Hematopoietic multipotent progenitor cell treated with erythropoietin and hydrocortisone succinate and interleukin-3 and kit ligand, for 6 days (in vitro differentiated cells): Measurements from ENCODE around the gene CHKA.

Experiments
- DNase-seq: peaks from one replicate; pipeline ENCODE4 v3.0.0-alpha.2; 2015

CHKA gene

GRCh38 chr11:68121067-68121899 is at the start of gene CHKA:
TSS of gene CHKA (minus strand) at chr11:68121388. CDS start at chr11:68121177, 211 bp downstream.
- DNase-seq, result peak; percentile 95

DNA sequence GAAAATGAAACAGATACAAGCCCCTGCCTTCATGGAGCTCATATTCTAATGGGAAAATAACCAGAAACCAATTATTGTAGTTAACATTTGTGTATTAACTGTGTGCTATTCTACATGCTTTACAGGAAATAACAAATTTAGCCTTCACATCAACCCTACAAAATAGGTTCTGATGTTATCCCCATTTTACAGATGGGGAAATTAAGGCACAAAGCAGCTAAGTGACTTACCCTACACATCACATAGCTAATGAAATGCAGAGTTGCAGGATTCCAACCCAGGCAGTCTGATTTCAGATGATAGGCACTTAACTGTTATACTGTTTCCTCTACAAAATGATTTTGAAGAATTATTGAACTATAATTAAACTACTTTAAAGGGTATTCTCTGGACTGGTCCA is 48.3 kb upstream of the CHKA start:
- DNase-seq, result no peak

DNA sequence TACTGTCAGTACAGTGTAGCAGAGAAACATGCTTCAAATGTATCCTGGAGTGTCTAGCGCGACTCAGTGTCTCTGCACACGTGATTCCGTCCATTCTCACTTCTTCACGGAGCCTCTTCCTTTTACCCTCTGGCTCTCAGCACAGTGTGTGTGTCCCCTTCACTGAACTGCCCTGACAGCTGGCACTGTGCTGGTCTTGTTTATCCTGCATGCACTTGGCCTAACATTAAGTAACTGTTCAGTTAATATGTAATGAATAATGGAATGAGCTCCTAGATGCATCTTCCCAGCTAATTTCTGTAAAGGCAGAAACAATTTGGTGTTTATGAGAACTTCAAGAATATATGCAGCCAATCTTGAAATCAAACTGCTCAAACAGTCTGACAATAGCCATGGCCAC is 47.5 kb upstream of the CHKA start:
- DNase-seq, result no peak

DNA sequence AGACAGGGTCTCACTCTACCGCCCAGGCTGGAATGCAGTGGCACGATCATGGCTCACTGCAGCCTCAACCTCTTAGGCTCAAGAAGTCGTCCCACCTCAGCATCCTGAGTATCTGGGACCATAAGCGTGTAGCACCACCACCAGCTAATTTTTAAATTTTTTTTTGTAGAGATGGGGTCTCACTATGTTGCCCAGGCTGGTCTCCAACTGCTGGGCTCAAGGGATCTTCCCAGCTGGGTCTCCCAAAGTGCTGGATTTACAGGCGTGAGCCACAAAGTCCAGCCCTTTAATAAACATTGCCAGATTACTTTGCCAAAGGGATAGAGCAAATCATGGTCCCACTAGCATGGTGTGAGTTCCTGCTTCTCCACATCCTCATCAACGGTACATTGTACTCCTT is 46.3 kb upstream of the CHKA start:
- no peak for DNase-seq

- no peak for DNase-seq
These were observed 45.8 kb upstream of the CHKA start for GRCh38 chr11:68166969-68167368.

GRCh38 chr11:68165601-68166000 is 44.4 kb upstream of the CHKA start:
- no peak for DNase-seq

DNA sequence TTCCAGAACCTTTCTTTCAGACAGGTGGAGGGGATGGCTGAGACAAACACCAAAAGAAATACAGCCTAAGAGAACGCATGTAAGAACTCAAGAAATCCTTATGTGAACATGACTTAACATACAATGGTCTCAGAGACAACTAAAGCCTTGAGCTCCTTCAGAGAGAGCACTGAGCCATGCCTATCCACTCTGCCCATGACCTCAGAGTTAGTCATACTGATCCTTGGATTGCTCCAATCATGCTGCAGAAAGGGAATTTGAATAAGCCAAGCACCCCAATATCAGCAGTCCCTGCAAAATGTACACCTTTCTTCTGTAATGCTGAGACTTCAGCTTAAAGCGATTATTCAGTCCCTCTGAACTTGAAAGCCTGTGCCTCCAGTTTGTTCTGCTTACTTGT is 43.2 kb upstream of the CHKA start:
- DNase-seq, result no peak

GRCh38 chr11:68163691-68164090 is 42.5 kb upstream of the CHKA start:
- DNase-seq, result no peak

- no peak for DNase-seq
These were observed 39.0 kb upstream of the CHKA start for GRCh38 chr11:68160100-68160695.

DNA sequence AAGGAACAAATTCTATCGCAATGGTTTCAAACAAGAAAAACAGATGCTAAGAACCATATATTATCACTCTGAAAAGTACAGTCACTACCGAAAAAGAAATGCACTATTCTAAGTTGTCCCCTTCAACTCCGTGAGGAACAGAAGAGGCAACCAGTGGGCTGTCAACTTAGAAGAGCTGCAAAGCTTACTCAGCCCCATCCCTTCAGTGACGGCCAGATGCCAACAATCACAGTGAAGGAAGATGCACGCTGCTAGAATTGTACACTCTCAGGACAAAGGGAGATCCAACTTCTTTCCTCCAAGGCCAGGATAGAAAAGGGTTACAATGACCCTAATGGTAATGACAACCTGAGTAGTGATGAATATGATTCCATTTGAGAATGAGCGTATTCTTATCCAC is 38.5 kb upstream of the CHKA start:
- DNase-seq, result no peak

DNA sequence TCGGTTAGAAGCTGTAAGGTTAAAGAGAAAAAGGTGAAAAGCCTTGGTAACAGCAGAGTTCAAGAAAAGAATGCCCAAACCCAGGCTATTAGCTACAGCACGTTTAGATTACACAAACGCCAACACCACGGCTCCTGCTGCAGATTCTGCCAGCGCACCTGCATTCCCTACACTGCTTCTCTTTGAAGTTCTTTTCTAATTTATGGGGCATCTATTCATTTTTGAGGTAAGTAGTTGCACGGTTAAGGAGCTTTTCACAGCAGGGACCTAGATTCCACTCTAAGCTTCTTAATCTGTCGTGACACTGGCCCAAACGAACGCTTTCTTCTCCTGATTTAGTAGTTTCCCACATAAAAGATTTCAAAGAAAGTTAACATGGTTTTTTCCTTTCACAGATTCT is 38.0 kb upstream of the CHKA start:
- DNase-seq, result no peak

GRCh38 chr11:68158580-68158979 is 37.4 kb upstream of the CHKA start:
- no peak for DNase-seq

DNA sequence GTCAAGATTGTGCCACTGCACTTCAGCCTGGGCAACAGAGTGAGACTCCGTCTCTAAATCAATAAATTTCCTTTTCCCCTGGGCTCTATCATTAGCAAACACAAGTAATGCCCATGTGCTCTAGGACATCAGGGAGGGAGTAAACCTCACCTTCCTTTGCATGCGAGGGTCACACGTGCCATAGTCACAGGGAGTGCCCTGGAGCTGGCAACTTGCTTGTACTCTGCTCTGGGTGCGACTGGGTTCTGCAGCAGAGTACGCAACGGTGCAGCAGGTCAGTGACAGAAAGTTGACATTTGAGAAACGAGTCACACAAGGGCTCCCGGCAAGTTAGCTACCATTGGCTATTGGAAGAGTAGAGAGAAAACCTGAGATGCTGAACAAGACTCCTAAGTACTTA is 32.6 kb upstream of the CHKA start:
- DNase-seq, result no peak

- peak; percentile 61 for DNase-seq
These were observed 28.8 kb upstream of the CHKA start for GRCh38 chr11:68150037-68150436.

GRCh38 chr11:68149417-68149816 is 28.2 kb upstream of the CHKA start:
- DNase-seq, result no peak

DNA sequence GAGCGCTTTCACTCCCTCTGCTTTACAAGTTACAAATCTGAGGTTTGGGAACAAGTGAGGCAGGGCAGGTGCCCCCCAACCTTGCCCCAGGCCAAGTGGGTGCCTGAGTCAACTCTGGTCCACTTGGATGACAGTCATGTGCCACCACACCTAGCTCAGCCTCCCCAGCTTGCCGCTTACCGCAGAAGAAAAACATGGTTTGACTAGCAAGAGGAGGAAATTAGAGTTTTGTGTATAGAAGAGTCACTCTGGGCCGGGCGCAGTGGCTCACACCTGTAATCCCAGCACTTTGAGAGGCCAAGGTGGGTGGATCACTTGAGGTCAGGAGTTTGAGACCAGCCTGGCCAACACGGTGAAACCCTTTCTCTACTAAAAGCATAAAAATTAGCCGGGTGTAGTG is 27.7 kb upstream of the CHKA start:
- DNase-seq, result no peak

DNA sequence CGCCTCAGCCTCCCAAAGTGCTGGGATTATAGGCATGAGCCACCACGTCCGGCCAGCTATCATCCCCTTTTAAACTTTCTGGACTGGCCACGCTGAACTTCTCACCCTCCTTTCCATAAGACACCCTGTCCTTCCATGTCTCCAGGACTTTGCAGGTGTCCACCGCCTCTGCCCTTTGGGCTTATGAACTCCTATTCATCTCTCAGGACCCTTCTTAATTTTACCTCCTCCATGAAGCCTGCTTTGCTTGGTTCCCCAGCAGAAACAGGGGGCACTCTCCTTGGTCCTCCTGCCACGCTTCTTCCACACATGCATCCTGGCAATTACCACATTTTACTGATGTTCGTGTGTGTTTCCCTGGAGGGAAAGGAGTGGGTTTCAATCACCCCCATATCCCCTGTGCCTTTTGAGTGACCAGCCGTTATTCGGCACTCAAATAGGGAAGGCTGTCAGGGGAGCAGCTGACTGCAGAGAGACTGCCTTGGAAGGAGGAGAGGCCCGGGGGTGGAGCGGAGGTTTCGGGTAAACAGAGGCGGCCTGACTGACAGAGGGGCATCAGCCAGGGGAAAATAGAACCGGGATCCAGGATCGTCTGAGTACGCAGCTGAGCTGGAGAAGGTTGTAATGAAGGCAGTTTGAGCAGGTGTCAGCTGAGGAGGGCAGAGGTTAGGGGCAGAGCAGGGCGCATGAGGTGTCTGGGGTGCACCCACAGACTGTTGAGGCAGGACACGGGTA is 27.1 kb upstream of the CHKA start:
- DNase-seq, result no peak

DNA sequence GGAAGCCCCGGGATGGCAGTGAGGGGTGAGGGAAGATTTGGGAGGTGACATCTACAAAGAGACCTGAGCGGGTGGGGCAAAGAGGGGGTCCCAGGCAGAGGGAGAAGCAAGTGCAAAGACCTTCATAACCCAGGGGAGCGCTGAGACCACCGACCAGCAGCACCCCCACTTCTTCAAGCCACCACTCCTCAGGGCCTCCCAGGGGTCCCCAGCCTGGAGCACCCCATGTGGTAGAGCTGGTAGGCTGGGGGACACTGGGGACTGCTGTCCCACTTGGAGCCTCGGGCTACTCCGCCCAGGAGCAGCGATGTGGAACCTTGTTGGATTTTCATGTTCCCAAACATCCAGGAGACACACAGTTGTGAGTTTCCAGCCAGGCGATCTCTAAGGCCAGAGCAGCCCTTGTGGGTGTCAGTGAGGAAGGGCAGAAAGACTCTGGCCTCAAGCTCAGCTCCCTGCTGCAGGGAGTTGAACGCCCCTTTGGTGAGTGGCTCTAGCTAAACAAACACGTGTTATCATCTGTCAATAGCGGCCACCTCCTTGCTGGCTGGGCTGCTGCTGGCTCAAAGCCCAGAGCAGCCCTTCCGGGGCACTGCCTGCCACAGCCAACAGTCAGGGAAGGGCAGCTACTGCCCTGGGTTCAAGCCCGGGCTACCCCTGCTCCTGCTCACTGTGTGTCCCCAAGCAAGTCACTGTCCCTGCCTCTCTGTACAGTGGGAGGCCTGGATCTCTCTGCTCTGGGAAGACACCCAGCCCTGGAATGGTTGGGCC is 25.7 kb upstream of the CHKA start:
- peak; percentile 94 for DNase-seq

GRCh38 chr11:68146010-68146540 is 24.9 kb upstream of the CHKA start:
- DNase-seq, result peak; percentile 95

DNA sequence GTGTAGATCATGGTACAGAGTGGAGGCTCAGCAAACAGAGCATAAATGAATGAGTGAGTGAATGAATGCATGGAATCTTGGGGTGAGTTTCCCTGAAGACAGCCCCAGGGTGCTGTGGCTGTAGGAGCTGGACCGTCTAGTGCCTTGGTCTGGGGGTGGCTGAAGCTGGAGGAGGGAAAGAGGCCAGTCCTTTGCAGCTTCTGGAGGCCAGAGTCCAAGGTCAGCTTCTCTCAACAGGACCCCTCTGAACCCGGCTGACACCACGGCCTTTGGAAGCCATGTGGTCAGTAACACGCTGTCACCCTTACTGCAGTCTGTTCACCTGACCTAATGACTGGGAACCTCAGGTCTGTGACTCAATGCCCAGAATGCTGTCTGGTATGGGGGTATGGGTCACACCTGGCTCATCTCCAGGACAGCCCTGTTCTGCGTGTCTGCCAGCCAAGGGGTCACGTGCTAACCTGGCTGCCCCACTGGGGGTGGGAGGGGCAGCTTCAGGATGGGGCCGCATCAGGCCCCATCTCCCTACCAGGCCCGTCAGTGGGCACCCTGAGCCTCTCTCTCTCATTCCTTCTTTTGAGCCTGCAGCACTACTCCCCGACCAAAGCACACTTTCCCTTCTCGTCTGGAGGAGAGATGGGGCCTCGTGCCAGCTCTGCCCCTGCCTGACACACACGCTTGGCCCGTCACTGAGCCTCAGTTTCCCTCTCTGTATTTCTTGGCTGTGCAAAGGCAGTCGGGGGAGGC is 24.1 kb upstream of the CHKA start:
- no peak for DNase-seq

GRCh38 chr11:68143310-68143689 is 22.1 kb upstream of the CHKA start:
- no peak for DNase-seq
